Thoracic aorta (tissue), 2 donors: ENCODE data around the gene ENPP1. TPM values are rescaled to one million over a fixed set of nuclear protein-coding genes. Genes with fewer than 3 reads are reported as not detected.

Experiments used
- ATAC-seq: fragments of 150-250 bp; one replicate; pipeline ENCODE4 v1.8.0; 2017; ENCODE audit warnings: low read depth; ENCODE audit not compliant: insufficient number of reproducible peaks, low FRiP score
- DNase-seq: peaks from one replicate; pipeline ENCODE4 v3.0.0-alpha.2; 2020; ENCODE audit warnings: low spot score
- H3K27ac ChIP-seq, 2 donors: fragments of 200-600 bp; sonication (generic); 1 replicate in 1 of 2; 2 replicates in 1 of 2; pipeline ENCODE4 v1.5.1; 2016; ENCODE audit warnings: mild to moderate bottlenecking in 2 of 2, moderate library complexity in 2 of 2
- H3K27me3 ChIP-seq: fragments of 200-600 bp; sonication (generic); replicated peaks from 2 replicates; pipeline ENCODE4 v1.6.0; 2016; ENCODE audit warnings: mild to moderate bottlenecking; ENCODE audit not compliant: insufficient read depth
- H3K36me3 ChIP-seq: fragments of 200-600 bp; sonication (generic); one replicate; pipeline ENCODE4 v1.5.1; 2016
- H3K4me1 ChIP-seq, 2 donors: fragments of 200-600 bp; sonication (generic); 1 replicate in 1 of 2; 2 replicates in 1 of 2; pipeline versions ENCODE4 v1.5.1 to v1.6.0; 2016; ENCODE audit warnings: low read depth in 2 of 2, mild to moderate bottlenecking in 1 of 2; ENCODE audit not compliant: control insufficient read depth in 1 of 2
- H3K4me3 ChIP-seq: fragments of 200-600 bp; sonication (generic); 2 replicates; pipeline ENCODE4 v1.5.1; 2016; ENCODE audit warnings: mild to moderate bottlenecking
- H3K9me3 ChIP-seq: fragments of 200-600 bp; sonication (generic); 2 replicates; pipeline ENCODE4 v1.5.1; 2016
- CTCF ChIP-seq: fragments of 200-600 bp; sonication (generic); IDR thresholded peaks from one replicate; pipeline ENCODE4 v1.5.1; 2019; ENCODE audit warnings: antibody characterized with exemption
- total RNA-seq, 2 donors: library from RNA; depleted of rRNA; stranded (reverse); fragments of >200 nt; gene quantifications; one replicate each; pipeline versions ENCODE4 v1.1.0 to v1.2.3, GENCODE V29; 2016

The ENPP1 gene
- total RNA-seq, 2 donors from 2014 or later: 27.8 to 40.5 TPM

- no peak for ATAC-seq
- Histone ChIP-seq H3K27me3 (no peaks in the 10 kb centered on the region), H3K36me3 (no peaks in the 10 kb centered on the region), H3K4me3 (no peak overlapping the region), H3K4me1 (peaks cover 1 to 17% of the 10 kb centered on the region in 2 donors), H3K9me3 (no peaks in the 10 kb centered on the region), H3K27ac (no peak overlapping the region)
- DNase-seq: no peak
- TF ChIP-seq CTCF: no peak
These were observed 9.0 kb downstream of the ENPP1 start for GRCh38 chr6:131816869-131817268.

DNA sequence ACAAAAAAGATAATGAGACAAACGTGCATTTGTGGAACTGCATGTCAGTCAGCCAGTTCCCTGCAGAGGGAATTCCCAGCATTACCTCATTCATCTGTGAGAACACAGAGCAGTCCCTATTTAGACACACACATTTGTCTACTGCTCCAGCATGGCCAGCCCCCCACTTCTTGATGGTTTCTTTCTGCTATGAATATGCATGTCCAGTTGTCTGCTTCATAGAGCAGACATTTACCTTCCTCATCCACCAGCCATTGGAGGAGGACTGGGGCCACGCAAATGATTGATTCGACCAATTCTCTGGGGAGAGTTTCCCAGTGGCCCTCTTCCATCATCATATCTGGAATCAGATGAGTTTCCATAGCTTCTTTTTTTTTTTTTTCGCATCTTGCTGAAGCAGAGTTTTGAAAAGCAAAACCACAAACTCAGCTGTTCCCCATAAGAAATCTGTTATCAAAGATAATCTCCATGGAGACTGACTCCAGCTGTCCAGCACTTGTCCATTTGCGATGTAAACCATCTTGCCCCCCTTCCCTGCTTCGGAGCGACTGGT is 11.8 kb downstream of the ENPP1 start:
- DNase-seq (no peak), ATAC-seq (no peak)
- no peaks in the 10 kb centered on the region for H3K9me3 ChIP-seq
- no peak overlapping the region for H3K27ac ChIP-seq
- no peaks in the 10 kb centered on the region for H3K27me3 ChIP-seq
- H3K36me3 ChIP-seq: no peaks in the 10 kb centered on the region
- TF ChIP-seq CTCF: no peak
- H3K4me3 ChIP-seq: no peak overlapping the region
- peaks cover 11 to 14% of the 10 kb centered on the region in 2 donors for H3K4me1 ChIP-seq

DNA sequence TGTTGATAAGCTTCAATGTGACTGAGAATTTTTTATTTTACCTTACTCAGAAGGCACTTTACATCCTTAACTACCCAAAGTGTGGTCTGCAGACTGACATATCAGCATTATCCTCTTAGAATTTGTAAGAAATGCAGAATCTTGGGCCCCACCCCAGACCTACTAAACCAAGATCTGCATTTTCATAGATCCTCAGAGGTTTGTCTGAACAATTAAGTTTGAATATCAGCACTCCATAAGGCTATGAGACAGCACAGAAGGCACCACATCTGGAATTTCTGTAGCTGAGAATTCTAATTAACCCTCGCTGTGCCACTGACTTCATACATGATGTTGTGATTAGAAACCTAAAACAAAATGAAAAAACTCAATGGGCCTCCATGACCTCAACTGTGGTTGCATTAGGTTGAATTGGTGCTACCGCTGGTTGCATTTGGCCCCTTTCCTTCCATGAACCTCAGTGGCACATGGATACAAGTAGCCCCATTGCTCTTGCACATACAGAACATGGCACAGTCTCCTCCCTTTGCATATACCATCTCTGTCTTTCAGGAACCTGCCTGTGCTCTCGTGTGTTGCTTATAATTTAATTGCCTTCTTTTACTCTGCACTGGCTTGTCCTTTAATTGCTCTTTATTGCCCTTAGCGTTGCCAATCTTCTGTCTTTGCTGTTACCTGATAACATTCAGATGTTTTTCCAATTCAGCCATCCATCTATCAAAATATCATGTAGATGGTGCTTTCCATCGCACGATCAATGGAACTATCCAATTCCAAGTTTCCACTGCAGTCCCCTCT is 13.4 kb downstream of the ENPP1 start:
- H3K4me3 ChIP-seq: no peak overlapping the region
- no peak for TF ChIP-seq CTCF
- ATAC-seq: no peak
- no peaks in the 10 kb centered on the region for H3K27me3 ChIP-seq
- no peaks in the 10 kb centered on the region for H3K36me3 ChIP-seq
- no peak overlapping the region for H3K27ac ChIP-seq
- DNase-seq: no peak
- H3K4me1 ChIP-seq: peaks cover 10 to 15% of the 10 kb centered on the region in 2 donors
- no peaks in the 10 kb centered on the region for H3K9me3 ChIP-seq

DNA sequence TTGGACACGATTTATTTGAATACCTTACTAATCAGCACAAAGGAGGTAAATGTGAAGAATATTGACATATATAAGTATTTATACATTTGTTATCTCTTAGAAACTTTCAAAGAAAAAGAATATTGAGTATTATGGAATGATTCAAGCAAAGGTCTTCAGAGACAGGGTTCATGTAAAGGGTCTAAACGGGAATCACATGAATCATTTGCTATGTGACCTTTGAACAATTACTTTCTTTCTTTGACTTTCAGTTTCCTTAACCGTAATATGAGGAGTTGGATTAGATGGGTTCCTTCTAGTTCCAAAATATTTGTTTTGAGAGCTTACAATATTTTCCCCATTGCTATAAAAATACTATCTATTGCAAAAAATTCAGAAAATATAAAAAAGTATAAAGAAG is 14.3 kb downstream of the ENPP1 start:
- no peak for TF ChIP-seq CTCF
- H3K4me1 ChIP-seq: peaks cover 10 to 16% of the 10 kb centered on the region in 2 donors
- ATAC-seq (no peak), DNase-seq (no peak)
- no peaks in the 10 kb centered on the region for H3K27me3 ChIP-seq
- H3K27ac ChIP-seq: no peak overlapping the region
- H3K4me3 ChIP-seq: no peak overlapping the region
- no peaks in the 10 kb centered on the region for H3K9me3 ChIP-seq
- H3K36me3 ChIP-seq: no peaks in the 10 kb centered on the region

DNA sequence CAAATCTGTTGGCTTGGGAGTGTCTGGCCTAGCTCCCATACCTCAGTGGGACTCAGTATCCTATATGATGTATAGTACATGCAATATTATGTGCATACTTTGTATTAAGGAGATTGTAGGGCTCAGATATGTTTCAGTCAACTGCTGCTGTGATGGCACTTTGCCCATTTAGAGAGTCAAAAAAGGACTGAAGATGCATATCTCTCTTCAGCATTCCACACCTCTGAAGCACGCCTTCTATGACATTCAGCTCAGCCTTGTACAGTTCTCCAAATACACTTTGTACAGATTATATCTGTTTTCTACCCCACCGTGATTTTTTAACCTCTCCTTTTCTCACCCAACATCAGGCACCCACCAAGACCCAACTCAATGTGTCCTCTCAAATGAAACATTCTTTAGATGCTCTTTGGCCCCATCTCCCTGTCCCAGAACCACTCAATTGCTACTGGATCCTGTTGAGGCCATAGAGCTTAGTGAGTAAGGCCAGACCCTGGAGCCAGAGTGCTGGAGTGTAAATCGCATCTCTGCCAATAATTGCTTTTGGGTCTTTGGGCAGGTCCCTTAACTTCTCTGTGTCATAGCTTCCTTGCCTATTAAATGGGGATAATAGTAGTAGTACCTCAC is 15.6 kb downstream of the ENPP1 start:
- no peak for DNase-seq
- no peak for TF ChIP-seq CTCF
- no peak overlapping the region for H3K4me3 ChIP-seq
- no peaks in the 10 kb centered on the region for H3K27me3 ChIP-seq
- no peak for ATAC-seq
- no peaks in the 10 kb centered on the region for H3K9me3 ChIP-seq
- H3K36me3 ChIP-seq: no peaks in the 10 kb centered on the region
- no peak overlapping the region for H3K27ac ChIP-seq
- H3K4me1 ChIP-seq: peaks cover 15 to 20% of the 10 kb centered on the region in 2 donors
